HEK293 (cell line): ENCODE data around the gene SCFD1.

Experiments used
- CTCF ChIA-PET: fragments of 350-600 bp; formaldehyde crosslinking; extraction: SDS; loops from one replicate; lab custom pipeline; 2021; ENCODE audit warnings: antibody characterized with exemption; lab: Yijun Ruan, JAX
- POLR2A ChIA-PET: fragments of 300-600 bp; formaldehyde crosslinking; extraction: SDS; loops from one replicate; lab custom pipeline; 2020; ENCODE audit warnings: antibody characterized with exemption, inconsistent platforms; lab: Yijun Ruan, JAX
- H3K27ac ChIP-seq: fragments of 200-500 bp; sonication (Bioruptor generic); 2 replicates; pipeline ENCODE4 v1.5.1; 2014; ENCODE audit warnings: low read depth, low read length, control low read depth, inconsistent platforms; ENCODE audit errors: extremely low read depth
- H3K36me3 ChIP-seq, 2 experiments: fragments of 200-500 bp in 1 of 2; sonication (Bioruptor generic) in 1 of 2; 1 replicate in 1 of 2; 2 replicates in 1 of 2; pipeline ENCODE4 v1.5.1; 2014 to 2017; ENCODE audit warnings: inconsistent platforms in 2 of 2, low read length in 2 of 2; ENCODE audit not compliant: control insufficient read depth in 2 of 2, insufficient read depth in 1 of 2
- H3K4me1 ChIP-seq: fragments of 200-500 bp; sonication (Bioruptor generic); 2 replicates; pipeline ENCODE4 v1.5.1; 2014; ENCODE audit warnings: mild to moderate bottlenecking, low read length, inconsistent platforms; ENCODE audit not compliant: control insufficient read depth, insufficient read depth
- H3K4me3 ChIP-seq: 2 replicates; pipeline ENCODE4 v1.5.1; 2011; ENCODE audit warnings: low read depth, mild to moderate bottlenecking, control low read depth, low read length, moderate library complexity
- H3K9me3 ChIP-seq: fragments of 200-500 bp; sonication (Bioruptor generic); 2 replicates; pipeline ENCODE4 v1.5.1; 2014; ENCODE audit warnings: low read depth, low read length, inconsistent platforms; ENCODE audit not compliant: control insufficient read depth, insufficient read depth
- EGR2 ChIP-seq: fragments of 450-650 bp; formaldehyde crosslinking; IDR thresholded peaks from 2 replicates; pipeline ENCODE4 v1.5.1; 2016; ENCODE audit warnings: low read depth, missing biosample characterization, missing genetic modification characterization
- KLF7 ChIP-seq: fragments of 450-650 bp; formaldehyde crosslinking; IDR thresholded peaks from 2 replicates; pipeline ENCODE4 v1.5.1; 2016; ENCODE audit warnings: missing biosample characterization, missing genetic modification characterization, borderline replicate concordance
- KLF8 ChIP-seq: fragments of 450-650 bp; formaldehyde crosslinking; IDR thresholded peaks from 2 replicates; pipeline ENCODE4 v1.5.1; 2016; ENCODE audit warnings: missing biosample characterization, missing genetic modification characterization
- MEIS1 ChIP-seq: sonication (generic); formaldehyde crosslinking; IDR thresholded peaks from 2 replicates; pipeline ENCODE4 v1.8.1; 2022; ENCODE audit warnings: missing genetic modification reagents, mild to moderate bottlenecking, borderline replicate concordance
- ZBTB20 ChIP-seq: fragments of 450-650 bp; formaldehyde crosslinking; IDR thresholded peaks from 2 replicates; pipeline ENCODE4 v1.5.1; 2016; ENCODE audit warnings: missing biosample characterization, missing genetic modification characterization
- ZBTB8A ChIP-seq: fragments of 450-650 bp; formaldehyde crosslinking; IDR thresholded peaks from 2 replicates; pipeline ENCODE4 v1.5.1; 2016; ENCODE audit warnings: missing biosample characterization, missing genetic modification characterization
- ZNF23 ChIP-seq: fragments of 450-650 bp; formaldehyde crosslinking; IDR thresholded peaks from 2 replicates; pipeline ENCODE4 v1.5.1; 2016; ENCODE audit warnings: missing biosample characterization, missing genetic modification characterization, borderline replicate concordance
- ZNF324 ChIP-seq: fragments of 450-650 bp; formaldehyde crosslinking; IDR thresholded peaks from 2 replicates; pipeline ENCODE4 v1.5.1; 2016; ENCODE audit warnings: missing biosample characterization, missing genetic modification characterization
- ZNF354C ChIP-seq: fragments of 450-650 bp; formaldehyde crosslinking; IDR thresholded peaks from 2 replicates; pipeline ENCODE4 v1.5.1; 2016; ENCODE audit warnings: missing biosample characterization, missing genetic modification characterization, low read depth, borderline replicate concordance
- ZNF530 ChIP-seq: fragments of 450-650 bp; formaldehyde crosslinking; IDR thresholded peaks from 2 replicates; pipeline ENCODE4 v1.5.1; 2016; ENCODE audit warnings: low read depth, missing biosample characterization, missing genetic modification characterization
- ZNF558 ChIP-seq: fragments of 450-650 bp; formaldehyde crosslinking; IDR thresholded peaks from 2 replicates; pipeline ENCODE4 v1.5.1; 2016; ENCODE audit warnings: missing biosample characterization, missing genetic modification characterization
- ZNF624 ChIP-seq: fragments of 450-650 bp; formaldehyde crosslinking; IDR thresholded peaks from 2 replicates; pipeline ENCODE4 v1.5.1; 2017; ENCODE audit warnings: missing biosample characterization, missing genetic modification characterization
- ZSCAN4 ChIP-seq: fragments of 450-650 bp; formaldehyde crosslinking; IDR thresholded peaks from 2 replicates; pipeline ENCODE4 v1.5.1; 2017; ENCODE audit warnings: missing biosample characterization, missing genetic modification characterization
- TF ChIP-seq, protein P1 (sequence below): fragments of 450-650 bp; formaldehyde crosslinking; IDR thresholded peaks from 2 replicates; pipeline ENCODE4 v1.5.1; 2017; ENCODE audit warnings: missing biosample characterization, mild to moderate bottlenecking, missing genetic modification characterization, moderate library complexity
- TF ChIP-seq, protein P2 (sequence below): fragments of 450-650 bp; formaldehyde crosslinking; IDR thresholded peaks from 2 replicates; pipeline ENCODE4 v1.5.1; 2016; ENCODE audit warnings: missing biosample characterization, missing genetic modification characterization, low read depth

The SCFD1 gene

DNA sequence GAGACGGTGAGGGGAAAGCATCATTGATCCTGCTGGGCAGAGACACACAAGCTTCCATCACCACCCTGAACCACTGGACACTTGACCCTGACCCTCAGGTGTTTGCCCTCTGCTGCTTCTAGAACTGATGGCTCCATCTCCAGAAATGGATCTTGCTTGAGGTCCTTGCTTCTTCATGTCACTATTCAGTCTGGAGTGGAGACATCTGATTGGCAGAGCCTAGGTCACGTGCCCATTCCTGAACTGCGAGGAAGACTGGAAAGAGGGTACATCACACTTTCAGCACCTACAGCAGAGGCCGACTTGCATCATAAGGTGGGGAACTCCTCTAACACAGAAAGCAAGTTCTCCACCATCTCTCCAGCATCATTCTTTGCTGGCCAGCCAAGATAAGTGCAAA lies 145.5 kb downstream of the SCFD1 start:
- Histone ChIP-seq H3K4me3 (no peak overlapping the region), H3K9me3 (no peaks in the 10 kb centered on the region), H3K36me3 (no peaks in the 10 kb centered on the region), H3K27ac (no peak overlapping the region), H3K4me1 (no peaks in the 10 kb centered on the region)
- CTCF ChIA-PET, result no interaction called here
- POLR2A ChIA-PET, result no interaction called here
- TF ChIP-seq ZBTB8A (tag by site-specific recombination), result no peak
- TF ChIP-seq, protein P1, sequence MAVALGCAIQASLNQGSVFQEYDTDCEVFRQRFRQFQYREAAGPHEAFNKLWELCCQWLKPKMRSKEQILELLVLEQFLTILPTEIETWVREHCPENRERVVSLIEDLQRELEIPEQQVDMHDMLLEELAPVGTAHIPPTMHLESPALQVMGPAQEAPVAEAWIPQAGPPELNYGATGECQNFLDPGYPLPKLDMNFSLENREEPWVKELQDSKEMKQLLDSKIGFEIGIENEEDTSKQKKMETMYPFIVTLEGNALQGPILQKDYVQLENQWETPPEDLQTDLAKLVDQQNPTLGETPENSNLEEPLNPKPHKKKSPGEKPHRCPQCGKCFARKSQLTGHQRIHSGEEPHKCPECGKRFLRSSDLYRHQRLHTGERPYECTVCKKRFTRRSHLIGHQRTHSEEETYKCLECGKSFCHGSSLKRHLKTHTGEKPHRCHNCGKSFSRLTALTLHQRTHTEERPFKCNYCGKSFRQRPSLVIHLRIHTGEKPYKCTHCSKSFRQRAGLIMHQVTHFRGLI (tag by site-specific recombination), result no peak

GRCh38 chr14:30768791-30769190 lies 146.7 kb downstream of the SCFD1 start:
- no peaks in the 10 kb centered on the region for H3K36me3 ChIP-seq
- no peaks in the 10 kb centered on the region for H3K4me1 ChIP-seq
- H3K9me3 ChIP-seq, result no peaks in the 10 kb centered on the region
- CTCF ChIA-PET, result no interaction called here
- TF ChIP-seq KLF8 (tag by site-specific recombination) (no peak), MEIS1 (CRISPR knock-in tag) (no peak), ZNF624 (tag by site-specific recombination) (no peak), KLF7 (no peak), ZNF354C (no peak), ZNF530 (tag by site-specific recombination) (no peak), ZSCAN4 (no peak), ZNF324 (tag by site-specific recombination) (no peak), ZBTB20 (tag by site-specific recombination) (no peak), ZNF558 (tag by site-specific recombination) (no peak), ZNF23 (tag by site-specific recombination) (no peak)
- TF ChIP-seq, protein P2, sequence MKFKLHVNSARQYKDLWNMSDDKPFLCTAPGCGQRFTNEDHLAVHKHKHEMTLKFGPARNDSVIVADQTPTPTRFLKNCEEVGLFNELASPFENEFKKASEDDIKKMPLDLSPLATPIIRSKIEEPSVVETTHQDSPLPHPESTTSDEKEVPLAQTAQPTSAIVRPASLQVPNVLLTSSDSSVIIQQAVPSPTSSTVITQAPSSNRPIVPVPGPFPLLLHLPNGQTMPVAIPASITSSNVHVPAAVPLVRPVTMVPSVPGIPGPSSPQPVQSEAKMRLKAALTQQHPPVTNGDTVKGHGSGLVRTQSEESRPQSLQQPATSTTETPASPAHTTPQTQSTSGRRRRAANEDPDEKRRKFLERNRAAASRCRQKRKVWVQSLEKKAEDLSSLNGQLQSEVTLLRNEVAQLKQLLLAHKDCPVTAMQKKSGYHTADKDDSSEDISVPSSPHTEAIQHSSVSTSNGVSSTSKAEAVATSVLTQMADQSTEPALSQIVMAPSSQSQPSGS (tag by site-specific recombination), result no peak
- no peak overlapping the region for H3K4me3 ChIP-seq
- H3K27ac ChIP-seq, result no peak overlapping the region
- POLR2A ChIA-PET, result no interaction called here

DNA sequence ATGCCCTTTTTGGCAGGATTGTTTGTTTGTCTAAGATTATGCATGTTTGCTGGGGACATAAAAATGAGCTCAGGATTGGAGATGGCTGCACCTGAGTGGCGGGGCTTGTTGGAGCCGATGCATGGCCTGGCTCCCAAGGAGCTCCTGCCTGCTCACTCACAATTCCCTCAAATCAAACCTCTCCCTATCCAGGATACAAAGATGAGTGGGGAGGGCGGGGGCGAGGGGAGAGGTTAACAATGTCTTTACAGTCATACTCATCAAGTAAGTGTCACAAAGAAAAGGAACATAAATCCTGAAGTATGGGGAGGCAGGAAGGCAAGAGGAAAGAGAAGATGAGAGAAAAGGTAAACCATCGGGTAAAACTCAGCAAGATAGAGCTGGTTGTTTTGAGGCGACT lies 148.3 kb downstream of the SCFD1 start:
- H3K4me1 ChIP-seq, result no peaks in the 10 kb centered on the region
- ChIA-PET CTCF (no interaction called here), POLR2A (no interaction called here)
- H3K4me3 ChIP-seq, result no peak overlapping the region
- H3K27ac ChIP-seq, result no peak overlapping the region
- TF ChIP-seq, protein P1 (tag by site-specific recombination), result peak; percentile 38; the same call in 1 of the 2 replicates
- TF ChIP-seq EGR2, result no peak
- H3K36me3 ChIP-seq, result no peaks in the 10 kb centered on the region
- no peaks in the 10 kb centered on the region for H3K9me3 ChIP-seq
